ENCODE results near the gene WFDC10B. TPM values are rescaled to one million over a fixed set of nuclear protein-coding genes. Genes with fewer than 3 reads are reported as not detected.
"Not testable (repeated sequence)": the region's sequence is repeated elsewhere in the genome, so short reads cannot be mapped to it uniquely, and the experiment has no call there.

Gene WFDC10B
- not detected for polyA plus RNA-seq (ENCODE audit: insufficient read length in 4 of 4)

DNA sequence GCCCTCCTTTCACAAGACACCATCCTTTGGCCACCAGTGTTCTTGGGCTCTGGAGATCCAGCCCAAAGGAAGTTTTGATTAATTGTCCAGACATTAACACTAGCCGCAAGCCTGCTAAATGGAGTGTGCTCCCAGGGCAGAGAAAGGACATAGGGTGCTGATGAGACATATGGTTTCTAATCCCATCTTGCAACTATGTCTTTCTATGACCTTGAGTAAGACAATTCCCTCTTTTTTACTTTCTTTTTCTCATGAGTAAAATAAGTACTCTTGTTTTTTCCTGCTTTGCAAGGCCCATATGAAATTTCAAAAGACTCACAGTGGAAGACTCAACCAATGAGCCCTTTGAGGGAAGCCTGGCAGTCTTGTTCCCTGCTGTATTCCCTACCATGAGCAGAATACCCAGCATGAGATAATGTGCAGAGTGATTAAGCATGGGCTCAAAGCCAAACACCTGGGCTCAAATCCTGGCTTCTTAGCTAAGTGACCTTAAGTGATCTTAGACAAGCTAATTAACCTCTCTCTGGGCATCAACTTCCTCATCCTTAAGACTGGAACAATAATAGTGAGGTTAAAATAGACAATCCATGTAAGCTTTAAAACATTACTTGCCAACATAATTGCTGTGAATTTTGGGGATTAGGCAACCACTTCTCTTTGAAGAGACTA, at the start of gene WFDC10B:
Gene WFDC10B, minus strand, starts transcription at position 51 of the 669 bp plus-strand sequence. CDS start 19,027 bp downstream, outside the sequence.
- DNase-seq (ENCODE audit: low read depth in 4 of 4, low spot score in 3 of 4): no peak

DNA sequence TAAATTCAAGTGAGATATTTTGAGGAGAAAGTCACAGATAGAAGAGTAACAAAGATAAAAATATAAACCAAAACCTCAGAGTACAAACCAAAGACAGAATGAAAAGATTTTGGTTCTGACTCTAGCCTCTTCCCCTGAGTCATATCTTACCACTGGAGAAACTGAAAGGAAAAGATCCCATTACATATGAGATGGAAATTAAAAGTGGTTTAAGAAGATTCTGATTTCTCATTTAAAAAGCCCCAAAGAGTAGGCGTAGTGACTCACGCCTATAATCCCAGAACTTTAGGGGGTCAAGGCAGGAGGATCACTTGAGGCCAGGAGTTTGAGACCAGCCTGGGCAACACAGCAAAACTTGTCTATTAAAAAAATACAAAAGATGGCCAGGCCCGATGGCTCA, 47.9 kb upstream of the WFDC10B start:
- DNase-seq (ENCODE audit: low read depth in 4 of 4, low spot score in 3 of 4): no peak

DNA sequence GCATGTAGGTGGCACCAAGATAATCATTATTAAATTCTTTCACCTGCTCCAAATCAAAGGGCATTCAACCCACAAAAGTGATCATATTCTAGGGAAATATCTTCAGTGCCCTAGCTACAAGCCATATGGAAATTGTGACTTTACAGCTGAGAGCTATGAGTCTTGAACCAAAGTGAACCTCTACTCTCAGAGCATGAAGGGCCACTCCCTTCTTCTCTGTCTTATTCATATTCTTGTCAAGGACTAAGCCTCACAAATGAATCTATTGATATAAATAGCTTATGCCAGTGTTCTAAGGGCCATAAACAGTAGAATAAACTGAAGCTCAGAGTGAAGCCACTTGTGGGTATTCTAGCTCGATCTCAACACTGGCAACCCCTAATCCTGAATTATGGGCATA, 46.9 kb upstream of the WFDC10B start:
- no peak for DNase-seq (ENCODE audit: low read depth in 4 of 4, low spot score in 3 of 4)

DNA sequence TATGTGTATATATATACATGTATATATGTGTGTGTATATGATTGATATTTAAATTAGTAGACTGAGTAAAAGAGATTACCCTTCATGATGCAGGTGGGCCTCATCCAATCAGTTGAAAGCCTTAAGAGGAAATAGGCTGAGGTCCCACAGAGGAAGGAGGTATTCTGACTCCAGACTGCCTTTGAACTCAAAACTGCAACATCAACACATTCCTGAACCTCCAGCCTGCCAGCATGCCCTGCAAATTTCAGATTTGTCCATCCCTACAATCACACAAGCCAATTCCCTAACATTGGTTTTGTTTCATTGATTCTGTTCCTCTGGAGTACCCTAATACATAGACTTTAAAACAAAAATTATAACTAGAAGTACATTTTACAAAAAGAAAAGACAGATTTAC, 40.2 kb upstream of the WFDC10B start:
- no peak for DNase-seq (ENCODE audit: low read depth in 4 of 4, low spot score in 3 of 4)

DNA sequence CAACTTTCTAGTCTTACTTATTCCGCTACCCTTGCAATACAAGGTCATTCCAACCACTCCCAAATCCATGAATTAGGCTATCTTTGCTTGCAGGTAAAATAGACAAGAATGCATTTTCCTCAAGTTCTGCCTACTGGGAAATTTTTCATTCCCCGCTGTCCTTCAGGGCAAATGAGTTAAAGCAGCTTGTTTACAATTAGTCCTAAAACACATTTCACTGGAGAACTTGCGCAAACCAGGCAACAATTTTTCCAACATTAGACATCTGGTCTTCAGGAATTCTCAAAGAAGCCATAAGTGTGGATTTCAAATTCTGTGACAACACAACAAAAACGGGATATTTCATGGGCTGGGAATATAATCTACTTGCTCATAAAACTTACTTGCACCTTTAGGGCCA, 37.8 kb upstream of the WFDC10B start:
- DNase-seq (ENCODE audit: low read depth in 4 of 4, low spot score in 3 of 4): no peak

DNA sequence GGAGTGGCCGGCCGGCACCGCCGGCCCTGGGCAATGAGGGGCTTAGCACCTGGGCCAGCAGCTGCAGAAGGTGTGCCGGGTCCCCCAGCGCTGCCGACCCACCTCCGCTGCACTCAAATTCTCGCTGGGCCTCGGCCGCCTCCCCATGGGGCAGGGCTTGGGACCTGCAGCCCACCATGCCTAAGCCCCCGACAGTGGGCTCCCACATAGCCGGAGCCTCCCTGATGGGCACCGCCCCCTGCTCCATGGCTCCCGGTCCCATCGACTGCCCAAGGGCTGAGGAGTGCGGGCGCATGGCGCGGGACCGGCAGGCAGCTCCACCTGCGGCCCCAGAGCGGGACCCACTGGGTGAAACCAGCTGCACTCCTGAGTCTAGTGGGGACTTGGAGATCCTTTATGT, 31.2 kb upstream of the WFDC10B start:
- DNase-seq (ENCODE audit: low read depth in 4 of 4, low spot score in 3 of 4): no peak

DNA sequence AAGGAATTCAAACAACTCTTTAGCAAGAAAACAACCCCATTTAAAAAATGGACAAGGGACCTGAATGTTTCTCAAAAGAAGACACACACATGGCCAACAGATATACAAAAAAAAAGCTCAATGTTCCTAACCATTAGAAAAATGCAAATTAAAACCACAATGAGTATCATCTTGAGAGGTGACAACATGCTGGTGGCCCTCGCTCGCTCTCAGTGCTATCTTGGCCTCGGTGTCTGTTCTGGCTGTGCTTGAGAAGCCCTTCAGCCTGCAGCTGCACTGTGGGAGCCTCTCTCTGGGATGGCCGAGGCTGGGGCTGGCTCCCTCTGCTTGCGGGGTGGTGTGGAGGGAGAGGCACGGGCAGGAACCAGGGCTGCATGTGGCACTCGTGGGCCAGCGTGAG, 30.7 kb upstream of the WFDC10B start:
- DNase-seq (ENCODE audit: low read depth in 4 of 4, low spot score in 3 of 4): no peak

DNA sequence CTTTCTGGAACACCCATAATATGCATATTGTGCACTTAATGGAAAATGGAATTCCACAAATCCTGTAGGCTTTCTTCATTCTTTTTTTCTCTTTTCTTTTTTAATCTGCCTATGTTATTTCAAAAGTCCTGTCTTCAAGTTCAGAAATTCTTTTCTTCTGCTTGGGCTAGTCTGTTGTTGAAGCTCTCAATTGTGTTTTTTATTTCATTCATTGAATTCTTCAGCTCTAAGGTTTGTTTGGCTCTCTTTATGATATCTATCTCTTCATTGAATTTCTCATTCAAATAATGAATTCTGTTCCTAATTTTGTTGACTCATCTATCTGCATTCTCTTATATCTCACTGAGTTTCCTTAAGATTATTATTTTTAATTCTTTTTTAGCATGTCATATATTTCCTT, 27.4 kb upstream of the WFDC10B start:
- DNase-seq (ENCODE audit: low read depth in 4 of 4, low spot score in 3 of 4): no peak

DNA sequence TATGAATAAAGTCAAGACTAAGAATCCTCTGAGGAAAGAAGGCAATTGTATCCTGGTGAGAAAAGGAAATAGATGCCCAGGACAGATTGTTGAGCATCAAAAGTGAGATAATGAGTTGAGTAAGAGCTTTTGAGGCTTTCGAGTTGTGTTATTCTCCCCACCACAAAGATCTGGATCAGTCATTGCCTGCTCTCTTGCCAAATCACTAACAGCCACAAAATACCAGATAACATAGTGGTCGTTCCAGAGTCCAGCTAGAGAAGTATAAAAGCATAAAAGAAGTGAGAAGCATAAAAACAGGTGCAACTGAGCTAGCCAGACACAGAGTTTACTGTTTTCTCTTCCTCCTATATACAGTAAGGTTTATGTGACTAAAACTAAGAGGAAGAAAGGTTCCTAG, 22.2 kb upstream of the WFDC10B start:
- no peak for DNase-seq (ENCODE audit: low read depth in 4 of 4, low spot score in 3 of 4)

DNA sequence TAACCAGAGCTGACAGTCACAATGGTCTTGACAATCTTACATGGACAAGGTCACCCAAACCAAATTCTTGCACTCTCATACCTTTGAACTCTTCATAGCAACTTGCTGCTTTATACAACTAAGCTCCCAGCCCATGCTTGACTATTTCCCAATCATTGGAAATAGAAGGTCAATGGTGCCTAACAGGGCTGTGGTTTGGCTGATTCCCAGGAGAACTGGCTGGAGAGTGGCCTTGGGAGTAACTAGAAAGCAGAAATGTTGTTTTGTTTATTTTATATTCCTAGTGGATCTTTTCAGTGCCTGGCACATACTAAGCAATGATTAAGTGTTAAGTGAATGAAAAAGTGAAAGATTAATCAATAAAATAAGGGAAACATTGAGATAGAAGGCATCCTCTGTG, 20.3 kb upstream of the WFDC10B start:
- no peak for DNase-seq (ENCODE audit: low read depth in 4 of 4, low spot score in 3 of 4)

DNA sequence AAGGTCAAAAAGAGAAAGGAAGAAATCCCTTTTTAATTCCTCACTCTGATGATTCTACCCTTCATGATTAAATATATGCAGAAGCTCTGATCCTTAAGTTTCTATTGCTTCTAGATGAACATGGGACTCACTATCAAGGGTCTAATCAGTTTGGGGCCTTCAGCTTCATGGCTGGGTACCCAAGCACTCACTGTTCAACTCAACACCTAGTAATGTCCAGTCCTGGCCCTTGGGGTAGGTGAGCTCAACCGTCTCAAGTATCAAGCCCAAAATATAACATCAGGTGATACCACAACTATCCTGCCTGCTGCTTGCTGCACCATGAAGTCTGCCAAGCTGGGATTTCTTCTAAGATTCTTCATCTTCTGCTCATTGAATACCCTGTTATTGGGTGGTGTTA, 17.2 kb upstream of the WFDC10B start, which contains the start of gene SPINT4:
Gene SPINT4, plus strand, starts transcription at position 301 of the 400 bp plus-strand sequence. Its CDS starts 21 bp downstream, at position 322.
- DNase-seq (ENCODE audit: low read depth in 4 of 4, low spot score in 3 of 4): no peak

DNA sequence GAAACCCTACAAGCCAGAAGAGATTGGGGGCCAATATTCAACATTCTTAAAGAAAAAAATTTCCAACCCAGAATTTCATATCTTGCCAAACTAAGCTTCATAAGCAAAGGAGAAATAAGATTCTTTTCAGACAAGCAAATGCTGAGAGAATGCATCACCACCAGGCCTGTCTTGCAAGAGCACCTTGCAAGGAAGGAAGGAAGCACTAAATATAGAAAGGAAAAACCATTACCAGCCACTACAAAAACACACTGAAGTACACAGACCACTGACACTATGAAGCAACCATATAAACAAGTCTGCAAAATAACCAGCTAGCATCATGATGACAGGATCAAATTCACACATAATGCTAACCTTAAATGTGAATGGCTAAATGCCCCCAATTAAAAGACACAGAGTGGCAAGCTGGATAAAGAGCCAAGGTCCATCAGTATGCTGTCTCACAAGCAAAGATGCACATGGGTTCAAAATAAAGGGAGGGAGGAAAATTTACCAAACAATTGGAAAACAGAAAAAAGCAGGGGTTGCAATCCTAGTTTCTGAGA, 11.4 kb upstream of the WFDC10B start:
- DNase-seq (ENCODE audit: low read depth in 4 of 4, low spot score in 3 of 4): not testable (repeated sequence)

DNA sequence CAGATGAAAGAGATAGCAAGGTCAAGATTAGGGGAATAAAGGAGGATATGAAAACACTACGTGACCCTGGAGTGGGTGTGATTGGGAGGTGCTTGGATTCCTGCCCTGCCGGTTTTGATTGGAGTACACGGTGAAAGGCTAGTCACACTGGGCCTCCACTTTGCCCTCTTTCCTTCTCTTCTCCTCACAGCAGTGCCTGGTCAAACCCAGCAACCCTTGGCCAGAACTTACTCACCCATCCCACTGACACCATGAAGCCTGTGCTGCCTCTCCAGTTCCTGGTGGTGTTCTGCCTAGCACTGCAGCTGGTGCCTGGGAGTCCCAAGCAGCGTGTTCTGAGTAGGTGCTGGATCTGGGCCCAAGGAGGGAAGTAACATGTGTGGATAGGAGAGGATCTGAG, 2.9 kb downstream of the WFDC10B start, which contains the start of gene WFDC13:
Gene WFDC13, plus strand, starts transcription at position 166 of the 400 bp plus-strand sequence. Its CDS starts 86 bp downstream, at position 252.
- no peak for DNase-seq (ENCODE audit: low read depth in 4 of 4, low spot score in 3 of 4)

DNA sequence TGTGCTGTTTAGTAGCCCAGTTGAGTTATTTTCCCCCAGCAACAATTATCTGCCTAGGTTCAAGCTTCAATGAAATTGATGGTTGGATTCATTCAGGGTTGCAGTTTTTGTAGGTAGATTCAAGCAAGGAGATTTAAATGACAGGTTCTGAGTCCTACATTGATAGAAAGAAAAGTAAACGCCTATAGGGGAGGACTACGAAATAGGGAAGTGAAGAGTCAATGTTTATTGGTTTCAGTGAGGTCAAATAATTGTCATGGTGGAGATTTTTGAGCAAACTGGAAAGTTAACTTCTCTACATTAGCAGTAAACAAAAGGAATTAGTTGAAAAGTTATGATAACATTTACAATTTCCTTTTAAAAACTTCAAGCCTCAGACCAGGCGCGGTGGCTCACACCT, 3.7 kb downstream of the WFDC10B start:
- DNase-seq (ENCODE audit: low read depth in 4 of 4, low spot score in 3 of 4): no peak

DNA sequence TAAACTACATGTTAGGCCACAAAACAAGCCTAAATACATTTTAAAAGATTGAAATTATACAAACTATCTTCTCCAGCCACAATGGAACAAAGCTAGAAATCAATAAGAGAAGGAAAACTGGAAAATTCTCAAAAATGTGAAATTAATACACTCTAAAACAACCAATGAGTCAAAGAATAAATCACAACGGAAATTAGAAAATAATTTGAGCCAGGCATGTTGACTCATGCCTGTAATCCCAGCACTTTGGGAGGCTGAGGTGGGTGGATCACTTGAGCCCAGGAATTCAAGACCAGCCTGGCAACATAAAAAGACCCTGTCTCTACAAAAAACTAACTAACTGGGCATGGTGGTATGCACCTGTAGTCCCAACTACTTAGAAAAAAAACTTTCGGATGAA, 9.3 kb downstream of the WFDC10B start:
- DNase-seq (ENCODE audit: low read depth in 4 of 4, low spot score in 3 of 4): no peak

DNA sequence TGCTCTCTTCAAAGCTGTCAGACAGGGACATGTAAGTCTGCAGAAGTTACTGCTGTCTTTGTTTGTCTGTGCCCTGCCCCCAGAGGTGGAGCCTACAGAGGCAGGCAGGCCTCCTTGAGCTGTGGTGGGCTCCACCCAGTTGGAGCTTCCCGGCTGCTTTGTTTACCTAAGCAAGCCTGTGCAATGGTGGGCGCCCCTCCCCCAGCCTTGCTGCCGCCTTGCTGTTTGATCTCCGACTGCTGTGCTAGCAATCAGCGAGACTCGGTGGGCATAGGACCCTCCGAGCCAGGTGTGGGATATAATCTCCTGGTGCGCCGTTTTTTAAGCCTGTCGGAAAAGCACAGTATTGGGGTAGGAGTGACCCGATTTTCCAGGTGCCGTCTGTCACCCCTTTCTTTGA, 11.5 kb downstream of the WFDC10B start:
- DNase-seq (ENCODE audit: low read depth in 4 of 4, low spot score in 3 of 4): not testable (repeated sequence)

DNA sequence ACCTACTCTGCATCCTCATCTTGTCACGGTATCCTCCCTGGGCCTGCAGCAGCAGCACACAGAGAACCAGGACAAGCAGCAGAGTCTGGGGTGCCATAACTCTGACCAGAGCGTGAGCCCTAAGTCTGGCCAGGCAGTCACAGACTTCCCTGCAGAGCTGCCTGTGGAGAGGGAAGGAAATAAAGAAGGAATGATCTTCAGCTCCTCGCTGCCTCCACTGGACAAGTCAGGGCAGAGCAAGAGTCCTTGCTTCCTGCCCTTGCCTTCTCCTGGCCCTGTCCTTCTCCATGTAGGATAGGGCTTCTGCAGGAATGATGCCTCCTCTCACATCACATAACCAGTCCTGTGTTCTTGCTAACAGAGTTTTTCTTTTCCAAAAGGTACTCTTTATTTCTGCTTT, 18.9 kb downstream of the WFDC10B start:
- no peak for DNase-seq (ENCODE audit: low read depth in 4 of 4, low spot score in 3 of 4)

DNA sequence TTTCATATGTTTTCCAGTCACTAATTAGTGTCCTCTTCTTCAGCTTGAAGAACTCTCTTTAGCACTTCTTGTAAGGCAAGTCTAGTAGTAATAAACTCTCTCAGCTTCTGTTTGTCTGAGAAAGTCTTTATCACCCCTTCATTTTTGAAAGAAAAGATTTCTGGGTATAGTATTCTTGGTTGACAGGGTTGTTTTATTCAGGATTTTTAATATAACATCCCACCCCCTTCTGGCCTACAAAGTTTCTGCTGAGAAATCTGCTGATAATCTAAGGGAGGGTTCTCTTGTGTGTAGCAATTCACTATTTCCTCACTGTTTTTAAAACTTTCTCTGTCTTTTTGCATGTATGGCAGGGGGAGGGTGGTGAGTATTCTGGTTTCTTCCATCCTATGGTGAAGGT, 25.2 kb downstream of the WFDC10B start:
- DNase-seq (ENCODE audit: low read depth in 4 of 4, low spot score in 3 of 4): no peak

DNA sequence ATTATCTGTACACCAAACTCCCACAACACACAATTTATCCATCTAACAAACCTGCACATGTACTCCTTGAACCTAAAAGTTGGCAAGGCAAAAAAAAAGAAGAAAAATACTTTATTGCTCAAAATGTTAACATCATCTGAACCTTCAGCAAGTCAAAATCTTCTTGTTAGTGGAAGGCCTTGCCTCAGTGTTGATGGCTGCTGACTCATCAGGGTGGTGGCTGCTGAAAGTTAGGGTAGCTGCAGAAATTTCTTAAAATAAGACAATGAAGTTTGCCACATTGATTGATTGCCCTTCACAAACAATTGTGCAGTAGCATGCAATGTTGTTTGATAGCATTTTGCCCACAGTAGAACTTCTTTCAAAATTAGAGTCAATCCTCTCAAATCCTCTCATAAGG, 32.1 kb downstream of the WFDC10B start:
- no peak for DNase-seq (ENCODE audit: low read depth in 4 of 4, low spot score in 3 of 4)

DNA sequence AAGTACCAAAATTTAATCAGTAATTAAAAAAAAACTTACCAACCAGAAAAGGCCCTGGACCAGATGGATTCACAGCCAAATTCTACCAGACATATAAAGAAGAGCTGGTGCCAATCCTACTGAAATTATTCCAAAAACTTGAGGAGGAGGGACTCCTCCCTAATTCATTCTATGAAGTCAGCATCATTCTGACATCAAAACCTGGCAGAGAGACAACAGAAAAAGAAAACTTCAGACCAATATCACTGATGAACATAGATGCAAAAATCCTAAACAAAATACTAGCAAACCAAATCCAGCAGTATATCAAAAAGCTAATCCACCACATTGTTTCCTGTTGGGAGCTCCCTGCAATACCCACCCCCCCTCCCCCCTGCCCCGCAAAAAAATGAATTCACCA, 34.7 kb downstream of the WFDC10B start, which contains the start of gene WFDC11:
Gene WFDC11, minus strand, starts transcription at position 101 of the 400 bp plus-strand sequence. CDS start 19,639 bp downstream, outside the sequence.
- no peak for DNase-seq (ENCODE audit: low read depth in 4 of 4, low spot score in 3 of 4)

DNA sequence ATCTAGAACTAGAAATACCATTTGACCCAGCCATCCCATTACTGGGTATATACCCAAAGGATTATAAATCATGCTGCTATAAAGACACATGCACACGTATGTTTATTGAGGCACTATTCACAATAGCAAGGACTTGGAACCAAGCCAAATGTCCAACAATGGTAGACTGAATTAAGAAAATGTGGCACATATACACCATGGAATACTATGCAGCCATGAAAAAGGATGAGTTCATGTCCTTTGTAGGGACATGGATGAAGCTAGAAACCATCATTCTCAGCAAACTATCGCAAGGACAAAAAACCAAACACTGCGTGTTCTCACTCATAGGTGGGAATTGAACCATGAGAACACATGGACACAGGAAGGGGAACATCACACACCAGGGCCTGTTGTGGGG, 47.8 kb downstream of the WFDC10B start:
- DNase-seq (ENCODE audit: low read depth in 4 of 4, low spot score in 3 of 4): not testable (repeated sequence)

DNA sequence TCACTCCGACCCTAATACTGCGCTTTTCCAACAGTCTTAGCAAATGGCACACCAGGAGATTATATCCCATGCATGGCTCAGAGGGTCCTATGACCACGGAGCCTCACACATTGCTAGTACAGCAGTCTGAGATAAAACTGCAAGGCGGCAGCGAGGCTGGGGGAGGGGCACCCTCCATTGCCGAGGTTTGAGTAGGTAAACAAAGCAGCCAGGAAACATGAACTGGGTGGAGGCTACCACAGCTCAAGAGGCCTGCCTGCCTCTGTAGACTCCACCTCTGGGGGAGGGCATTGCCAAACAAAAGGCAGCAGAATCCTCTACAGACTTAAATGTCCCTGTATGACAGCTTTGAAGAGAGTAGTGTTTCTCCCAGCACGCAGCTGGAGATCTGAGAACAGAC, 53.1 kb downstream of the WFDC10B start:
- not testable (repeated sequence) for DNase-seq (ENCODE audit: low read depth in 4 of 4, low spot score in 3 of 4)
